ENCODE measurements around the gene NPHP4. TPM values are rescaled to one million over a fixed set of nuclear protein-coding genes. Genes with fewer than 3 reads are reported as not detected.
A peak's percentile ranks its signal among the peaks of the same experiment; 100 is the strongest.

NPHP4 gene
- total and polyA plus RNA-seq, 9 of the 15 experiments (the other 6 are each of a cell fraction or from before 2014, with no cell fraction given): 0.52 to 26.2 (median 6.7) TPM

- Histone ChIP-seq H3K9me1 (ENCODE audit: control insufficient read depth, insufficient read depth, low read length) (peaks cover 5% of the 10 kb centered on the region), H2AFZ (ENCODE audit: low read depth, low read length) (no peak overlapping the region), H3K36me3 (ENCODE audit: control insufficient read depth, insufficient read depth, low read length) (no peaks in the 10 kb centered on the region), H3K4me2 (ENCODE audit: insufficient read depth, low read length) (no peak overlapping the region), H3K4me1 (replicated peaks in 1 of 2; ENCODE audit: control insufficient read depth in 2 of 2, insufficient read depth in 2 of 2, low read length in 2 of 2) (peaks cover 6 to 51% of the 10 kb centered on the region in 2 experiments; a peak in 4 of 5 replicates), H3K27me3 (ENCODE audit: control insufficient read depth in 2 of 2, insufficient read depth in 2 of 2, low read length in 2 of 2) (no peaks in the 10 kb centered on the region), H3K79me2 (ENCODE audit: control insufficient read depth, insufficient read depth, low read length) (no peaks in the 10 kb centered on the region; the same call in 2 of the 3 replicates), H3K27ac (ENCODE audit: extremely low read depth, low read depth, low read length) (no peak overlapping the region), H3K4me3 (no peak overlapping the region), H3K9me3 (replicated peaks; ENCODE audit: control insufficient read depth, insufficient read depth, low read depth, low read length) (no peaks in the 10 kb centered on the region), H4K20me1 (replicated peaks; ENCODE audit: control insufficient read depth, insufficient read depth, low read length) (peaks cover 35% of the 10 kb centered on the region), H3K9ac (ENCODE audit: insufficient read depth in 1 of 2, low read depth in 2 of 2, low read length in 2 of 2) (peak overlapping the region in 1 of 2 experiments; percentile 66; a peak in 1 of 4 replicates)
- DNase-seq (ENCODE audit: extremely low read depth in 1 of 4, low spot score in 3 of 4): no peak
- intact Hi-C loops (cut with micrococcal nuclease) (no loop called here), in situ Hi-C loops (cut with MboI) (no loop called here)
- TF ChIP-seq NFIC (IDR thresholded peaks at IDR 0.05) (peak; percentile 81), TAF1 (IDR thresholded peaks at IDR 0.05; ENCODE audit: control insufficient read depth, extremely low read depth, insufficient read depth, low read length, severe bottlenecking) (no peak)
- no peak for FAIRE-seq
- WGBS (ENCODE audit: insufficient coverage, low coverage, missing lambda C conversion rate): 75% methylated on average over 13 of the region's 13 CpGs
- POLR2A ChIA-PET: interaction anchor here (0.7 to 2.4 kb wide), 4 partner anchors 8 to 125 kb away, joined by 3 to 7 read pairs (median 4); no protein-coding TSS in a partner anchor
- no TSS peak for BruUV-seq (replicated peaks)
- no peak for ATAC-seq
- CTCF ChIA-PET (ENCODE audit: low intra/inter-chr PET ratio): no interaction called here
Measured at GRCh38 chr1:6001992-6002576, 9.9 kb upstream of the NPHP4 start.

- DNase-seq (ENCODE audit: extremely low read depth in 1 of 4, low spot score in 3 of 4): no peak
- peak; percentile 19; the same call in 2 of the 3 replicates for ATAC-seq
- Histone ChIP-seq H3K79me2 (ENCODE audit: control insufficient read depth, insufficient read depth, low read length) (peaks cover 1% of the 10 kb centered on the region; the same call in 2 of the 3 replicates), H3K9me1 (ENCODE audit: control insufficient read depth, insufficient read depth, low read length) (peaks cover 6% of the 10 kb centered on the region), H3K9me3 (replicated peaks; ENCODE audit: control insufficient read depth, insufficient read depth, low read depth, low read length) (no peaks in the 10 kb centered on the region), H2AFZ (ENCODE audit: low read depth, low read length) (no peak overlapping the region), H4K20me1 (replicated peaks; ENCODE audit: control insufficient read depth, insufficient read depth, low read length) (peaks cover 30% of the 10 kb centered on the region), H3K27me3 (ENCODE audit: control insufficient read depth in 2 of 2, insufficient read depth in 2 of 2, low read length in 2 of 2) (no peaks in the 10 kb centered on the region), H3K27ac (ENCODE audit: extremely low read depth, low read depth, low read length) (no peak overlapping the region), H3K4me1 (replicated peaks in 1 of 2; ENCODE audit: control insufficient read depth in 2 of 2, insufficient read depth in 2 of 2, low read length in 2 of 2) (peaks cover 0 to 49% of the 10 kb centered on the region in 2 experiments; a peak in 2 of 5 replicates), H3K4me3 (no peak overlapping the region), H3K36me3 (ENCODE audit: control insufficient read depth, insufficient read depth, low read length) (peaks cover 9% of the 10 kb centered on the region; the same call in 2 of the 3 replicates), H3K4me2 (ENCODE audit: insufficient read depth, low read length) (no peak overlapping the region), H3K9ac (ENCODE audit: insufficient read depth in 1 of 2, low read depth in 2 of 2, low read length in 2 of 2) (peak overlapping the region in 1 of 2 experiments; percentile 74; a peak in 2 of 4 replicates)
- no peak for FAIRE-seq
- TF ChIP-seq CTCF (IDR thresholded peaks at IDR 0.05 in 2 of 3, conservative IDR thresholded peaks at IDR 0.05 in 1 of 3; ENCODE audit: insufficient read depth in 2 of 3, low read depth in 1 of 3, low read length in 3 of 3) (0 out of 6 replicates have a peak, but pooled peaks of 1 of the 3 experiments have one; percentile 0), ZNF740 (CRISPR knock-in tag; IDR thresholded peaks at IDR 0.05) (no peak), ZNF740 (tag; IDR thresholded peaks at IDR 0.05) (no peak), RBFOX2 (IDR thresholded peaks at IDR 0.05; ENCODE audit: low read depth, low read length) (0 out of 2 replicates have a peak, but pooled peaks have one; percentile 7)
- POLR2A ChIA-PET: no interaction called here
- in situ Hi-C loops (cut with MboI): no loop called here
- BruUV-seq (replicated peaks): no TSS peak
- CTCF ChIA-PET (ENCODE audit: low intra/inter-chr PET ratio): no interaction called here
- 81% methylated on average over 16 of the region's 17 CpGs for WGBS (ENCODE audit: insufficient coverage, low coverage, missing lambda C conversion rate)
- intact Hi-C loops (cut with micrococcal nuclease): no loop called here
Measured at GRCh38 chr1:6000444-6001288, 8.4 kb upstream of the NPHP4 start.
